Measurements from ENCODE around the gene PRM2. TPM values are rescaled to one million over a fixed set of nuclear protein-coding genes. Genes with fewer than 3 reads are reported as not detected.
"Not testable (repeated sequence)": the region's sequence is repeated elsewhere in the genome, so short reads cannot be mapped to it uniquely, and the experiment has no call there.

The PRM2 gene
- total and polyA plus RNA-seq, 2 donors (not counting 1 experiment from before 2014, with no cell fraction given), result not detected

DNA sequence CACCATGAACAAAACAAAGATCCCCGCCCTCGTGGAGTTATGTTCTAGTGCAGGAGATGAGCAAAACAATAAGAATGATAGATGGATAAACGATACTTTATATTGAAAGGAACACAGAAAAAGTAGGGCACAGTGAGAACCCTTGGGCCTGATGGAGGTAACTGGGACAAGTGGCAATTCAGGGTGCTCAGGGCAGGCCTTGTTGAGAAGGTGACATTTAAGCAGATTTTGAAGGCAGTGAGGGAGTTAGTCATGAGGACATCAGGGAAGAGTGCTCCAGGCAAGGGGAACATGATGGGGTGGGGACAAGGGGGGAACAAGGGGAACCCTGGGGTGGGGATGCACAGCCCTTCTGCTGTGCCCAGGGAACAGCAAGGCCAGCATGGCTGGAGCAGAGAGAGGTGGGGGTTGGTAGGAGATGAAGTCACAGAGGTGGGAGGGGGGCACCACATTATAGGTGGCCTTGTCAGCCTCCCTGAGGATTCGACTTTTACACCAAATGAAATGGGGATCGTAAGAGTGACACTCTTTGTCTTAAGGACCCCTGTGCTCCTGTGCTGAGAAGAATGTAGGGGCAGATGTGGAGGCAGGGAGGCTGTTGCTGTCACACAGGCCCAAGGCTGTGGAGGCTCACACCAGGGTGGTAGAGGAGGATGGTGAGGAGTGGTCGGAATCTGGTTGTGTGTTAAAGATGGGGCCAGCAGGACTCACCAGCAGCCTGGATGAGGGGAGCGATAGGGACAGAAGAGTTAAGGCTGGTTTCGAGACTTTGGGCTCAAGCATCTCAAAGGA lies 14.0 kb upstream of the PRM2 start:
- no peak overlapping the region for H3K4me2 ChIP-seq (ENCODE audit: extremely low read depth, insufficient read depth, low read length)
- H3K79me2 ChIP-seq (ENCODE audit: control insufficient read depth, insufficient read depth, low read length), result no peaks in the 10 kb centered on the region
- no peak overlapping the region for H3K9ac ChIP-seq (ENCODE audit: insufficient read depth, low read length)
- H3K4me1 ChIP-seq (ENCODE audit: control insufficient read depth, extremely low read depth, insufficient read depth, low read length), result no peaks in the 10 kb centered on the region
- H3K9me3 ChIP-seq (ENCODE audit: control insufficient read depth, insufficient read depth, low read depth, low read length), result no peaks in the 10 kb centered on the region
- peaks cover 13% of the 10 kb centered on the region for H3K27me3 ChIP-seq (ENCODE audit: control insufficient read depth, insufficient read depth, low read length)
- no peak overlapping the region for H3K4me3 ChIP-seq (replicated peaks in 1 of 4; ENCODE audit: control extremely low read depth in 1 of 4, insufficient read depth in 1 of 4, low read depth in 3 of 4, low read length in 4 of 4)
- no peaks in the 10 kb centered on the region for H3K36me3 ChIP-seq (ENCODE audit: control insufficient read depth, insufficient read depth, low read length)
- no peak overlapping the region for H2AFZ ChIP-seq (ENCODE audit: low read length)
- no peak overlapping the region for H3K27ac ChIP-seq (ENCODE audit: insufficient read depth, low read length)
- no peaks in the 10 kb centered on the region for H4K20me1 ChIP-seq (ENCODE audit: control insufficient read depth, extremely low read depth, insufficient read depth, low read length)
- no peak for DNase-seq (ENCODE audit: low read depth in 2 of 2)
- TF ChIP-seq, protein P1, sequence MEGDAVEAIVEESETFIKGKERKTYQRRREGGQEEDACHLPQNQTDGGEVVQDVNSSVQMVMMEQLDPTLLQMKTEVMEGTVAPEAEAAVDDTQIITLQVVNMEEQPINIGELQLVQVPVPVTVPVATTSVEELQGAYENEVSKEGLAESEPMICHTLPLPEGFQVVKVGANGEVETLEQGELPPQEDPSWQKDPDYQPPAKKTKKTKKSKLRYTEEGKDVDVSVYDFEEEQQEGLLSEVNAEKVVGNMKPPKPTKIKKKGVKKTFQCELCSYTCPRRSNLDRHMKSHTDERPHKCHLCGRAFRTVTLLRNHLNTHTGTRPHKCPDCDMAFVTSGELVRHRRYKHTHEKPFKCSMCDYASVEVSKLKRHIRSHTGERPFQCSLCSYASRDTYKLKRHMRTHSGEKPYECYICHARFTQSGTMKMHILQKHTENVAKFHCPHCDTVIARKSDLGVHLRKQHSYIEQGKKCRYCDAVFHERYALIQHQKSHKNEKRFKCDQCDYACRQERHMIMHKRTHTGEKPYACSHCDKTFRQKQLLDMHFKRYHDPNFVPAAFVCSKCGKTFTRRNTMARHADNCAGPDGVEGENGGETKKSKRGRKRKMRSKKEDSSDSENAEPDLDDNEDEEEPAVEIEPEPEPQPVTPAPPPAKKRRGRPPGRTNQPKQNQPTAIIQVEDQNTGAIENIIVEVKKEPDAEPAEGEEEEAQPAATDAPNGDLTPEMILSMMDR (conservative IDR thresholded peaks at IDR 0.05 in 1 of 2, IDR thresholded peaks at IDR 0.05 in 1 of 2; ENCODE audit: low read depth in 1 of 2, low read length in 2 of 2), result no peak
- TF ChIP-seq EZH2 (IDR thresholded peaks at IDR 0.05; ENCODE audit: low read length, missing control alignments), result no peak

DNA sequence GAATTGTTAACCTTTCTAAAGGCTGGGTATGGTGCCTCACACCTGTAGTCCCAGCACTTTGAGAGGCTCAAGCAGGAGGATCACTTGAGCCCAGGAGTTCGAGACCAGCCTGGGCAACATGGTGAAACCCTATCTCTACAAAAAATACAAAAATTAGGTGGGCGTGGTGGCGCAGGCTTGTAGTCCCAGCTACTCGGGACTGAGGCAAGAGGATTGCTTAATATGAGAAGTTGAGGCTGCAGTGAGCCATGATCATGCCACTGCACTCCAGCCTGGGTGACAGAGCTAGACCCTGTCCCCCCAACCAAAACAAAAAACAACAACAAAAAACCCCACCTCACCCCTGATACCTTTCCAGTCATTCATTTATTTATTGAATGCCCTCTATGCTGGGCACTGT lies 13.4 kb upstream of the PRM2 start:
- H3K4me3 ChIP-seq (replicated peaks in 1 of 4; ENCODE audit: control extremely low read depth in 1 of 4, insufficient read depth in 1 of 4, low read depth in 3 of 4, low read length in 4 of 4); H3K27ac ChIP-seq (ENCODE audit: insufficient read depth, low read length); H4K20me1 ChIP-seq (ENCODE audit: control insufficient read depth, extremely low read depth, insufficient read depth, low read length); H3K4me2 ChIP-seq (ENCODE audit: extremely low read depth, insufficient read depth, low read length); DNase-seq (ENCODE audit: low read depth in 2 of 2); H3K9ac ChIP-seq (ENCODE audit: insufficient read depth, low read length); H2AFZ ChIP-seq (ENCODE audit: low read length); H3K79me2 ChIP-seq (ENCODE audit: control insufficient read depth, insufficient read depth, low read length); H3K36me3 ChIP-seq (ENCODE audit: control insufficient read depth, insufficient read depth, low read length); H3K9me3 ChIP-seq (ENCODE audit: control insufficient read depth, insufficient read depth, low read depth, low read length); H3K4me1 ChIP-seq (ENCODE audit: control insufficient read depth, extremely low read depth, insufficient read depth, low read length): not testable (repeated sequence)
- H3K27me3 ChIP-seq (ENCODE audit: control insufficient read depth, insufficient read depth, low read length), result peaks cover 17% of the 10 kb centered on the region

GRCh38 chr16:11289202-11289601 lies 12.9 kb upstream of the PRM2 start:
- Histone ChIP-seq H3K79me2 (ENCODE audit: control insufficient read depth, insufficient read depth, low read length) (no peaks in the 10 kb centered on the region), H2AFZ (ENCODE audit: low read length) (no peak overlapping the region), H3K9ac (ENCODE audit: insufficient read depth, low read length) (no peak overlapping the region), H3K4me1 (ENCODE audit: control insufficient read depth, extremely low read depth, insufficient read depth, low read length) (no peaks in the 10 kb centered on the region), H3K4me3 (replicated peaks in 1 of 4; ENCODE audit: control extremely low read depth in 1 of 4, insufficient read depth in 1 of 4, low read depth in 3 of 4, low read length in 4 of 4) (no peak overlapping the region), H3K27ac (ENCODE audit: insufficient read depth, low read length) (no peak overlapping the region), H3K36me3 (ENCODE audit: control insufficient read depth, insufficient read depth, low read length) (no peaks in the 10 kb centered on the region), H3K4me2 (ENCODE audit: extremely low read depth, insufficient read depth, low read length) (no peak overlapping the region), H3K27me3 (ENCODE audit: control insufficient read depth, insufficient read depth, low read length) (peaks cover 17% of the 10 kb centered on the region), H4K20me1 (ENCODE audit: control insufficient read depth, extremely low read depth, insufficient read depth, low read length) (no peaks in the 10 kb centered on the region), H3K9me3 (ENCODE audit: control insufficient read depth, insufficient read depth, low read depth, low read length) (no peaks in the 10 kb centered on the region)
- DNase-seq (ENCODE audit: low read depth in 2 of 2), result no peak
- TF ChIP-seq, protein P1 (conservative IDR thresholded peaks at IDR 0.05 in 1 of 2, IDR thresholded peaks at IDR 0.05 in 1 of 2; ENCODE audit: low read depth in 1 of 2, low read length in 2 of 2), result no peak
- TF ChIP-seq EZH2 (IDR thresholded peaks at IDR 0.05; ENCODE audit: low read length, missing control alignments), result no peak

Data from fibroblast of lung (primary cell).